ENCODE measurements around the gene DOCK4.

Gene DOCK4

GRCh38 chr7:112214883-112215282, 8.7 kb upstream of the DOCK4 start:
- DNase-seq (ENCODE audit: low read depth in 2 of 2): no peak

GRCh38 chr7:112214268-112214667, 8.1 kb upstream of the DOCK4 start:
- DNase-seq (ENCODE audit: low read depth in 2 of 2): no peak

GRCh38 chr7:112213735-112214134, 7.5 kb upstream of the DOCK4 start:
- DNase-seq (ENCODE audit: low read depth in 2 of 2): no peak

- no peak for DNase-seq (ENCODE audit: low read depth in 2 of 2)
These were observed 6.4 kb upstream of the DOCK4 start for GRCh38 chr7:112212571-112212970.

- no peak for DNase-seq (ENCODE audit: low read depth in 2 of 2)
These were observed 5.2 kb upstream of the DOCK4 start for GRCh38 chr7:112211348-112211907.

- no peak for DNase-seq (ENCODE audit: low read depth in 2 of 2)
These were observed 1.6 kb upstream of the DOCK4 start for GRCh38 chr7:112207765-112208164.

GRCh38 chr7:112206991-112207592, 893 bp upstream of the DOCK4 start:
- DNase-seq (ENCODE audit: low read depth in 2 of 2): no peak

GRCh38 chr7:112205343-112206237, 609 bp downstream of the DOCK4 start:
- no peak for DNase-seq (ENCODE audit: low read depth in 2 of 2)

- DNase-seq (ENCODE audit: low read depth in 2 of 2): no peak
These were observed 1.5 kb downstream of the DOCK4 start for GRCh38 chr7:112204499-112205342.

GRCh38 chr7:112203365-112203739, 2.8 kb downstream of the DOCK4 start:
- no peak for DNase-seq (ENCODE audit: low read depth in 2 of 2)

- DNase-seq (ENCODE audit: low read depth in 2 of 2): no peak
These were observed 3.4 kb downstream of the DOCK4 start for GRCh38 chr7:112202816-112203215.

- no peak for DNase-seq (ENCODE audit: low read depth in 2 of 2)
These were observed 4.4 kb downstream of the DOCK4 start for GRCh38 chr7:112201839-112202238.

GRCh38 chr7:112201411-112201810, 4.8 kb downstream of the DOCK4 start:
- no peak for DNase-seq (ENCODE audit: low read depth in 2 of 2)

GRCh38 chr7:112199672-112200071, 6.5 kb downstream of the DOCK4 start:
- no peak for DNase-seq (ENCODE audit: low read depth in 2 of 2)

- no peak for DNase-seq (ENCODE audit: low read depth in 2 of 2)
These were observed 7.1 kb downstream of the DOCK4 start for GRCh38 chr7:112199035-112199655.

GRCh38 chr7:112197322-112197721, 8.9 kb downstream of the DOCK4 start:
- DNase-seq (ENCODE audit: low read depth in 2 of 2): no peak

GRCh38 chr7:112195717-112196116, 10.5 kb downstream of the DOCK4 start:
- no peak for DNase-seq (ENCODE audit: low read depth in 2 of 2)

- no peak for DNase-seq (ENCODE audit: low read depth in 2 of 2)
These were observed 12.2 kb downstream of the DOCK4 start for GRCh38 chr7:112193915-112194502.

GRCh38 chr7:112192236-112193154, 13.7 kb downstream of the DOCK4 start:
- no peak for DNase-seq (ENCODE audit: low read depth in 2 of 2)

- no peak for DNase-seq (ENCODE audit: low read depth in 2 of 2)
These were observed 16.1 kb downstream of the DOCK4 start for GRCh38 chr7:112190120-112190519.
